Neural progenitor cell (in vitro differentiated cells): Measurements from ENCODE around the gene STRA6.
A peak's percentile ranks its signal among the peaks of the same experiment; 100 is the strongest.

Source experiments
- CTCF ChIP-seq: fragments of 200-600 bp; sonication (generic); IDR thresholded peaks from 2 replicates; pipeline ENCODE4 v1.5.1; 2017; ENCODE audit warnings: antibody characterized with exemption, mild to moderate bottlenecking
- EZH2phosphoT487 ChIP-seq: fragments of 200-600 bp; sonication (generic); IDR thresholded peaks from 2 replicates; pipeline ENCODE4 v1.6.1; 2017; ENCODE audit warnings: antibody characterized with exemption

DNA sequence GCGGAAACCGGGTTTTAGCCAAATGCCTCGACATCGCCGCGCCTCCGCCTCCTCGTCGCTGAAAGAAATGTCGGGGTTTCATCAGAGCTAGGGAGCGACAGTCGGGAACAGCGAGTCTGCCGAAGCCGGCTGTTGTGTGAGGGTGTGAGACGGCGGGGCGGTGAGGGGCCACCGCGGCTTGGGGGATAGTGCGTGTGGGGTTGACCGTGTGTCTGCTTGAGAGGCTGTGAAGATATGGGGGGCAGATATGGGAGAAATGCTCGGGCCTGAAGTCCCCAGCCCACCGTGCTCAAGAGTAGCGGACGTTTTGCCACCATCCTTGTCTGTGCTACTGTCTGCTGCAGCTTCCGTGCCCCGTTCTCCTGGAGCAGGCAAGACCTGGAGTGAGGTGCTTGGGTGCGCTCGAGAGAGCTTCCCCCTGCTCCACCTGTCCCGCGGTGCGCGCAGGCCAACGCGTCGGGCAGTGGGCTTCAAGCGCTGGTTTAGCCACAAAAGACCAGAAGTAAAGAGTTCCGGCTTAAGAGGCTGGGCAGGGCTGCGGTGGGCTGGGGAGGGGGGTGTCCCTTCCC lies 72.9 kb downstream of the STRA6 start:
- no peak for TF ChIP-seq CTCF
- peak; percentile 85 for TF ChIP-seq EZH2phosphoT487
